Bone marrow (tissue), 2 donors: ENCODE results near the gene CEP89.
"Not testable (repeated sequence)": the region's sequence is repeated elsewhere in the genome, so short reads cannot be mapped to it uniquely, and the experiment has no call there.

ENCODE experiments used
- DNase-seq, 2 donors: peaks; one replicate each; lab custom pipeline; 2025; lab: John Stamatoyannopoulos, UW

CEP89 gene

DNA sequence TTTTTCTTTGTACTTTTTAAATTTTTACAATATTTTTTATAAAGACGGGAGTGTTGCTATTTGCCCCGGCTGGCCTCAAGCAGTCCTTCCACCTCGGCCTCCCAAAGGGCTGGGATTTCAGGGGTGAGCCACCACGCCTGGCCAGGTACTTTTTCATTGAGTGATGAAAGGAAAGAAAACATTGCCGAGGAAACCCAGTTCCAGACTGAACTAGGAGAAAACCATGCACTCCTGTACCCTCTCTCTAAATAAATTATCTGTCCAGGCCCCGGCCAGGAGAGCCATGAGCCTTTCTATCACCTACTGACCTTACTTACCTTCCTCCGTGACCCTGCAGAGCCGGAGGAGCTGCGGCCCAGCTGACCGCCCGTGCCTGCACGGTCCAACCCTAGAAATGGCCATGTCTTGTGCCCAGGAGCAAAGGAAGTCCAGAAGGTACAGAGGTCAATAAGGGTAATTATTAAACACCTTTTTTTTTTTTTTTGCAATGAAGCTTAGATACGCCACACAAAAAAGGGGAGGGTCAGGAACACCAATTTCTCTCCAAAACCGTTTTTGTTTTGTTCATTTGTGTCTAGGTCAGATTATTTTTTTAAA, 102.3 kb downstream of the CEP89 start, which contains the start of gene SLC7A9:
TSS of gene SLC7A9 (minus strand) at position 399 of the 597 bp plus-strand sequence. CDS start 1,233 bp downstream, outside the sequence.
- DNase-seq, result no peak

DNA sequence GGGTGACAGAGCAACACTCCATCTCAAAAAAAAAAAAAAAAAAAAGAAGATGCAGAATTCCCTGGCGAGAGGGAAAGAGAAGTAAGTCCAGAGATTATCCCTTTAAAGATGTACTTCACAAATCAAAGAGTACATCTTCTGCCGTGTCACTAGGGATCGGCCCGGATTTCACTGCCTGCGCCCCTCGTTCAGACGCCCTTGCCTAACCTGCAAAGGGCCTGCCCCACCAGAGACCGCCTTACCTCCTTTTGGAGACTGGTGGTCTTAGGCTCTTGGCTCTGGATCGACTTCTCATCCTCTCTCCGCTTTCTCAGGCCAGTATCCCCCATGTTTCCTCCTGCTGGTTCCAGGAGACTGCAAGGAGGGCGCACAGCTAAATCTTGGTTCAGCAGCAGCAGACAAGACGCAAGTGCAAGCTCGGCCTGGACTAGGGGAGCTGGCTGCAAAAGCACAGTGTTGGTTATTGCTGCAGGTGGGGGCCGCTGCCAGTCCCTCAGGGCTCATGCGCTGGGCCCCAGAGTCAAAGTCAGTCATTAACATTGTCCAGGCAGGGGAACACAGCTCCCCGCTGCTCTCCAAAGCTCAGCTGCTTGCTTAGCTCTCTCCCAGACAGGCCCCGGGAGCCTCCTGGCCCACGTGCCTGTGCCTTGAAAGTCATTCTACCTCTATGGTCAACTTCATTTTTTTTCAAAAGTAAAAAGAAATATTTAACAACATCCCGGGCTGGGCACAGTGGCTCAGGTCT, 103.4 kb downstream of the CEP89 start:
- DNase-seq, result no peak

GRCh38 chr19:32867436-32867835, 104.3 kb downstream of the CEP89 start:
- DNase-seq, result not testable (repeated sequence)

DNA sequence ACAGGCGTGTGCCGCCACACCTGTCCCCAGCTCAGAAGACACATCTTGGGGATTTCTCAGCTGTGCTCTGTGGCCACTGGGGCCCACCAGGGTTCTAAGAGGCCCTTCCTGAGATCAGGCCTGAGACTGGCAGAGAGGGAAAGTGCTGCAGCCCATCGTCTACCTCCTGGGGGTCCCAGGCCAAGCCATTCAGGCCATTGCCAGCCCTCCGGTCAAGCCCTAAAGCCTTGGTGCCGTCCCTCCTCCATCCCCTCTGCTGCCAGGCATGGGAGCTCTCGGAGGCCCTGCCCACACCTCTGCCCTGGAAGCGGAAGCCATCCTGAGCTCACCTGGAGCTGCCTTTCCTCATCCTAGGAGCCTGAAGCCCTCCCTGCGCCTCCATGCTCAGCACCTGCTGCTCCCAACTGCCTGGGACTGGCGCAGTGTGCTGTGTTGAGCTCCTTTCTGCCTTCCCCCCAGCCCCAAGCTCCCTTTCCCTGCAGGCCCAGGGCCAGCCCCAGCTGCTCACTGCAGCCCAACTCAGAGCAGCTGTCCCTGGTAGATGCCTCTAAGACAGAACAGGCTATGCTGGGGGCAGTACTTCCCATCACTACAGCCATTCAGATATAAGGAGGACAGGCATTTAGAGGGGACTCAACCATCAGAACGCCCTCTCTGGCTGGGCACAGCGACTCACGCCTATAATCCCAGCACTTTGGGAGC, 105.0 kb downstream of the CEP89 start:
- no peak for DNase-seq

GRCh38 chr19:32866061-32866460, 105.7 kb downstream of the CEP89 start:
- no peak for DNase-seq

GRCh38 chr19:32865326-32865725, 106.4 kb downstream of the CEP89 start:
- no peak for DNase-seq

DNA sequence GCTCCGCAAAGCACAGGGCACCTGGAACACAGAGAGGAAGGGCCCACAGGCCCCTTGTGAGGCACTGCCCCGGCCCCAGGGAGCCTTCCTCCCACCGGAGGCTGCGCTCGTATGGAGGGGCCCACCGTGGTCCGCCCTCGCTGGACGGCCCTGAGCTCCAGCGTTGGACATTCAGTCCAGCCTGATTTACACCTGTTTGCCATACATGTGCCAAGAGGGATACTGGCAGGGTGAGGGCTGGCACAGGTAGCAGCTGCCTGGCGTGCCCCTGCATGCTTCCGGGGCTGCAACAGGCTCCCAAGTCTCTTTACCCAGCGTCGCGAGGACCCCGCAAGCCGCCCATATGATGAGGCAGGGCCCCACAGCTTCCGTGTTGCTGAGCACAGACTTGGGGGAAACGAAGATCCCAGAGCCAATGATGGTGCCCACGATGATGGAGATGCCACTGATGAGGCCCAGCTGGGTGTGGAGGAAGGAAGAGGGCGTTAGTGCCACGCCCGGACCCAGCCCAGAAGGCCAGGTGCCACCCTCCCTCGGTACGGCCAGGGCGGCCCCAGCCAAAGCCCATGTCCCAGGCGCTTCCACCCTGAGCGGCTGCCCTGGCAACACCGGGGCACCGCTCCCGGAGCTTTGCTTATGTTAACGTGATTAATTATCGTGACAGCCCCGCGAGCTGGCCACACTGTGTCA, 107.3 kb downstream of the CEP89 start:
- DNase-seq, result no peak

- no peak for DNase-seq
Measured at GRCh38 chr19:32863841-32864240, 107.9 kb downstream of the CEP89 start.

DNA sequence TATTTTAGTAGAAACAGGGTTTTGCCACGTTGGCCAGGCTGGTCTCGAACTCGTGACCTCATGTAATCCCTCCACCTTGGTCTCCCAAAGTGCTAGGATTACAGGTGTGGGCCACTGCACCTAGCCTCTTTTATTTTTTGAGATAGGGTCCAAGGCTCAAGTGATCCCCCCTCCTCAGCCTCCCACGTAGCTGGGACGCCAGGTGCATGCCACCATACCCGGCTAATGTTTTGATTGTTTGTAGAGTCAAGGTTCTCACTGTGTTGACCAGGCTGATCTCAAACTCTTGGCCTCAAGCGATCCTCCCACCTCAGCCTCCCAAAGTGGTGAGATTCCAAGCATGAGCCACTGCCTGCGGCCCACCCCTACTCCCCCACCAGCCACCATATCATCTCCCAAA, 108.5 kb downstream of the CEP89 start:
- DNase-seq, result no peak

- no peak for DNase-seq
Measured at GRCh38 chr19:32862741-32863140, 109.0 kb downstream of the CEP89 start.

DNA sequence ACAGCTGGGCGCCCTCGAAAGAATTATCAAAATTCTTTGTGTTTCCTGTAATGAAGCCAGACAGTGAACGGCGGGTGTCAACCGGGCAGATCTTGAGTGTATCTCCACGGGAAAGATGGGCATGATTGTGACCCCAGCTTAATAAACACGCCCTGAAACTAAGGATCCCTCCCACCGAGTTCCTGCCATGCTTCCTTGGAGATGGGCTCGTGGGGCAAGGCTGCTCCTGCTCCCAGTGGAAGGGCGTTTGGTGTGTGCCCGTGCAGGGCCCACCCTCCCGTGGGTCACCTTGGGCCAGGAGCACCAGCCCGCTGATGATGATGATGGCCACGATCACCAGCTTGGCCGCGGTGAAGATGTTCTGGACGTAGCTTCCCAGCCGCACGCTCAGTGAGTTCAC, 109.6 kb downstream of the CEP89 start:
- no peak for DNase-seq

- DNase-seq, result no peak
Measured at GRCh38 chr19:32861596-32861995, 110.2 kb downstream of the CEP89 start.

DNA sequence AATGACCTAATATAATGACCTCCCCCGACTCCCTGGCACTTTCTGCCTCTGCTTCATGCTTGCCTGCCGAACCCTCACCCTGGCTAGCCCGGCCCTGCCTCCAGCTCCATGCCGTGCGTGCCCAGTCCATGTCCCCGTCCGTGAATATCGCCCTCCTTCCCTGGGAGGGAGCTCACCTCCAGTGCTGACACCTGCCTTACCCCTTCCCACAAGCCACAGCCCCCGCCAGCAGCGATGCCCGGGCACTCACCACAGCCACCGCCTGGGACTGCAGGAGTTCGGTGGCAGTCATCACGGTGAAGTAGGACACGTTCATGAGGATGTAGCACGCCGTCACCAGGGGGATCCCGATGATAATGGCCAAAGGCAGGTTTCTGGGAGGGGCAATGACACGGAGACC, 112.2 kb downstream of the CEP89 start:
- DNase-seq, result no peak

DNA sequence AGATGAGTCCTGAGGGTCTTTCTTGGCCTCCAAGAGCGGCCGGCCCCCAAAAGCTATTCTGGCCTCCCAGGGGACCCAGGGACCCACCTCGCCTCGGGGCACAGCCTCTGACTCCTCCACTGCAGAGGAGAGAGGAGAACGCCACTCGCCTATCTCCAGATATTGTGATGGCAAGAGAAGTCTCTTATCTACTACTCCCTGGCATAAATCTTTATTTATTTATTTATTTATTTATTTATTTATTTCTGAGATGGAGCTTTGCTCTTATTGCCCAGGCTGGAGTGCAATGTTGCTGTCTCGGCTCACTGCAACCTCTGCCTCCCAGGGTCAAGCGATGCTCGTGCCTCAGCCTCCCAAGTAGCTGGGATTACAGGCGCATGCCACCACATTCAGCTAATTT, 113.2 kb downstream of the CEP89 start:
- no peak for DNase-seq

- DNase-seq, result no peak
Measured at GRCh38 chr19:32858155-32858554, 113.6 kb downstream of the CEP89 start.

- no peak for DNase-seq
Measured at GRCh38 chr19:32857584-32857983, 114.2 kb downstream of the CEP89 start.

GRCh38 chr19:32856818-32857217, 114.9 kb downstream of the CEP89 start:
- not testable (repeated sequence) for DNase-seq

GRCh38 chr19:32852216-32852615, 119.5 kb downstream of the CEP89 start:
- no peak for DNase-seq

DNA sequence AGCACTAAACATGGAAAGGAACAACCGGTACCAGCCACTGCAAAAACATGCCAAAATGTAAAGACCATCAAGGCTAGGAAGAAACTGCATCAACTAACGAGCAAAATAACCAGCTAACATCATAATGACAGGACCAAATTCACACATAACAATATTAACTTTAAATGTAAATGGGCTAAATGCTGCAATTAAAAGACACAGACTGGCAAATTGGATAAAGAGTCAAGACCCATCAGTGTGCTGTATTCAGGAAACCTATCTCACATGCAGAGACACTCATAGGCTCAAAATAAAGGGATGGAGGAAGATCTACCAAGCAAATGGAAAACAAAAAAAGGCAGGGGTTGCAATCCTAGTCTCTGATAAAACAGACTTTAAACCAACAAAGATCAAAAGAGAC, 123.7 kb downstream of the CEP89 start:
- DNase-seq, result not testable (repeated sequence)

- DNase-seq, result no peak
Measured at GRCh38 chr19:32843716-32844245, 128.0 kb downstream of the CEP89 start.

GRCh38 chr19:32842061-32842460, 129.7 kb downstream of the CEP89 start:
- DNase-seq, result no peak

DNA sequence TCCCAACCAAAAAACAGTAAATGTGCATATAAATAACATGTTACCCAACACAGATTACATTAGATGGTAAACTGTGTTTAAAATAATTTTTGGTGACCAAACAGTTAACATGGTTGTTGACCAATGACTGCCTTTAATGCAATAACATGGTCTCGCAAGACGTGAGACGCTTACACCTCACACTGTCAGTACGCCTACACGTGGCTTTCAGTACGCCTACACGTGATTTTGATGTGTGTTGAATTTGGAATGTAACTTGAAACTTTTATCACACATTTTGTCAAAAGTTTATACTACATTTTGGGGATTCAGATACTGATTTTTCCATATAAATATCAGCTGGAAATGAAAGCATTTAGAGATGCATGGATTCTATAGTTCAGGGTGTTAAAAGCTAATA, 134.2 kb downstream of the CEP89 start:
- no peak for DNase-seq
